T-helper 2 cell treated with Interferon-gamma antibody and Interleukin-4, amounts not matched to agents 5 μg/mL and 100 μg/mL, for 36 hours (primary cell): Measurements from ENCODE around the gene KRTAP3-1.

Experiments
- DNase-seq: peaks from one replicate; pipeline ENCODE4 v3.0.0; 2021; ENCODE audit warnings: low spot score
- H3K27ac Mint-ChIP-seq: one replicate; pipeline ENCODE4 v1.8.0; 2021; ENCODE audit warnings: mild to moderate bottlenecking, mixed read lengths
- H3K27me3 Mint-ChIP-seq: one replicate; pipeline ENCODE4 v1.8.0; 2021; ENCODE audit warnings: low read depth, mixed read lengths
- H3K36me3 Mint-ChIP-seq: one replicate; pipeline ENCODE4 v1.8.0; 2021; ENCODE audit warnings: low read depth, mixed read lengths
- H3K4me1 Mint-ChIP-seq: one replicate; pipeline ENCODE4 v1.8.0; 2021; ENCODE audit warnings: low read depth, mixed read lengths
- H3K4me3 Mint-ChIP-seq: one replicate; pipeline ENCODE4 v1.8.0; 2022; ENCODE audit warnings: mild to moderate bottlenecking, moderate library complexity, mixed read lengths
- H3K9me3 Mint-ChIP-seq: one replicate; pipeline ENCODE4 v1.8.0; 2021; ENCODE audit warnings: mixed read lengths

Gene KRTAP3-1

GRCh38 chr17:41029633-41030245 is 20.8 kb upstream of the KRTAP3-1 start, which contains the start of gene KRTAP1-4:
TSS of gene KRTAP1-4 (minus strand) at chr17:41030195. CDS start at chr17:41030078, 117 bp downstream.
- Mint-ChIP-seq H3K36me3 (no peaks in the 10 kb centered on the region), H3K4me3 (no peak within 1 kb of the TSS), H3K9me3 (no peaks in the 10 kb centered on the region), H3K27me3 (peaks cover 11% of the 10 kb centered on the region), H3K27ac (no peak within 1 kb of the TSS), H3K4me1 (no peaks in the 10 kb centered on the region)
- DNase-seq: no peak

- Mint-ChIP-seq H3K9me3 (no peaks in the 10 kb centered on the region), H3K4me3 (no peak within 1 kb of the TSS), H3K27ac (no peak within 1 kb of the TSS), H3K36me3 (no peaks in the 10 kb centered on the region), H3K4me1 (no peaks in the 10 kb centered on the region), H3K27me3 (peaks cover 23% of the 10 kb centered on the region)
- no peak for DNase-seq
Measured at GRCh38 chr17:41026715-41027471, 18.0 kb upstream of the KRTAP3-1 start, which contains the start of gene KRTAP1-5. TSS of gene KRTAP1-5 (minus strand) at chr17:41027208. CDS start at chr17:41027155, 53 bp downstream.

GRCh38 chr17:41024697-41025096 is 15.8 kb upstream of the KRTAP3-1 start:
- Mint-ChIP-seq H3K4me1 (no peaks in the 10 kb centered on the region), H3K4me3 (no peak overlapping the region), H3K36me3 (no peaks in the 10 kb centered on the region), H3K27me3 (peaks cover 21% of the 10 kb centered on the region), H3K27ac (no peak overlapping the region), H3K9me3 (no peaks in the 10 kb centered on the region)
- no peak for DNase-seq

GRCh38 chr17:41020336-41020735 is 11.4 kb upstream of the KRTAP3-1 start:
- Mint-ChIP-seq H3K27ac (no peak overlapping the region), H3K4me1 (no peaks in the 10 kb centered on the region), H3K36me3 (no peaks in the 10 kb centered on the region), H3K4me3 (no peak overlapping the region), H3K27me3 (peaks cover 15% of the 10 kb centered on the region), H3K9me3 (no peaks in the 10 kb centered on the region)
- DNase-seq: no peak

- Mint-ChIP-seq H3K4me1 (no peaks in the 10 kb centered on the region), H3K9me3 (no peaks in the 10 kb centered on the region), H3K27ac (no peak overlapping the region)
Measured at GRCh38 chr17:41019415-41019814, 10.5 kb upstream of the KRTAP3-1 start.

GRCh38 chr17:41018541-41018940 is 9.6 kb upstream of the KRTAP3-1 start:
- no peaks in the 10 kb centered on the region for H3K4me1 Mint-ChIP-seq
- H3K36me3 Mint-ChIP-seq: no peaks in the 10 kb centered on the region
- H3K27me3 Mint-ChIP-seq: peaks cover 9% of the 10 kb centered on the region
- H3K27ac Mint-ChIP-seq: no peak overlapping the region
- H3K4me3 Mint-ChIP-seq: no peak overlapping the region
- no peaks in the 10 kb centered on the region for H3K9me3 Mint-ChIP-seq
- no peak for DNase-seq

More at GRCh38 chr17:41019415-41019814, 10.5 kb upstream of the KRTAP3-1 start:
- Mint-ChIP-seq H3K4me3 (no peak overlapping the region), H3K27me3 (peaks cover 13% of the 10 kb centered on the region), H3K36me3 (no peaks in the 10 kb centered on the region)
- DNase-seq: no peak

GRCh38 chr17:41016578-41017215 is 7.8 kb upstream of the KRTAP3-1 start:
- Mint-ChIP-seq H3K27me3 (peaks cover 2% of the 10 kb centered on the region), H3K9me3 (no peaks in the 10 kb centered on the region), H3K4me3 (no peak overlapping the region), H3K36me3 (no peaks in the 10 kb centered on the region), H3K27ac (no peak overlapping the region), H3K4me1 (no peaks in the 10 kb centered on the region)
- no peak for DNase-seq

GRCh38 chr17:41015454-41015853 is 6.5 kb upstream of the KRTAP3-1 start:
- Mint-ChIP-seq H3K36me3 (no peaks in the 10 kb centered on the region), H3K27me3 (peaks cover 6% of the 10 kb centered on the region), H3K9me3 (no peaks in the 10 kb centered on the region), H3K4me1 (no peaks in the 10 kb centered on the region), H3K27ac (no peak overlapping the region), H3K4me3 (no peak overlapping the region)
- no peak for DNase-seq

- H3K27me3 Mint-ChIP-seq: peaks cover 11% of the 10 kb centered on the region
- no peak overlapping the region for H3K4me3 Mint-ChIP-seq
- no peak overlapping the region for H3K27ac Mint-ChIP-seq
- H3K4me1 Mint-ChIP-seq: no peaks in the 10 kb centered on the region
- H3K36me3 Mint-ChIP-seq: no peaks in the 10 kb centered on the region
- no peak for DNase-seq
- H3K9me3 Mint-ChIP-seq: no peaks in the 10 kb centered on the region
Measured at GRCh38 chr17:41013606-41014005, 4.7 kb upstream of the KRTAP3-1 start.

- Mint-ChIP-seq H3K27me3 (peaks cover 11% of the 10 kb centered on the region), H3K27ac (no peak overlapping the region), H3K4me1 (no peaks in the 10 kb centered on the region), H3K36me3 (no peaks in the 10 kb centered on the region), H3K9me3 (no peaks in the 10 kb centered on the region), H3K4me3 (no peak overlapping the region)
- DNase-seq: no peak
Measured at GRCh38 chr17:41013181-41013580, 4.3 kb upstream of the KRTAP3-1 start.

- Mint-ChIP-seq H3K9me3 (no peaks in the 10 kb centered on the region), H3K4me3 (no peak overlapping the region), H3K27ac (no peak overlapping the region), H3K4me1 (no peaks in the 10 kb centered on the region), H3K27me3 (peaks cover 11% of the 10 kb centered on the region), H3K36me3 (no peaks in the 10 kb centered on the region)
- DNase-seq: no peak
Measured at GRCh38 chr17:41012326-41013120, 3.6 kb upstream of the KRTAP3-1 start.

- DNase-seq: no peak
- Mint-ChIP-seq H3K4me3 (no peak overlapping the region), H3K27me3 (peaks cover 11% of the 10 kb centered on the region), H3K36me3 (no peaks in the 10 kb centered on the region), H3K9me3 (no peaks in the 10 kb centered on the region), H3K4me1 (no peaks in the 10 kb centered on the region), H3K27ac (no peak overlapping the region)
Measured at GRCh38 chr17:41010441-41010840, 1.5 kb upstream of the KRTAP3-1 start.

GRCh38 chr17:41009936-41010335 is 1.0 kb upstream of the KRTAP3-1 start:
- H3K9me3 Mint-ChIP-seq: no peaks in the 10 kb centered on the region
- no peaks in the 10 kb centered on the region for H3K4me1 Mint-ChIP-seq
- no peak overlapping the region for H3K27ac Mint-ChIP-seq
- H3K4me3 Mint-ChIP-seq: no peak overlapping the region
- no peak for DNase-seq
- no peaks in the 10 kb centered on the region for H3K36me3 Mint-ChIP-seq
- H3K27me3 Mint-ChIP-seq: peaks cover 11% of the 10 kb centered on the region
